OCI-LY7 (cell line): ENCODE results near the gene RASL11A. TPM values are rescaled to one million over a fixed set of nuclear protein-coding genes. Genes with fewer than 3 reads are reported as not detected.
"Not testable (repeated sequence)": the region's sequence is repeated elsewhere in the genome, so short reads cannot be mapped to it uniquely, and the experiment has no call there.

Experiments used
- BruUV-seq: library from RNA; stranded (reverse); fragments of 400-500 nt; replicated peaks from 2 replicates; lab custom pipeline; 2021; lab: Mats Ljungman, UMichigan
- CTCF ChIA-PET: fragments of 300-600 bp; sonication (Branson Sonifier 250); formaldehyde crosslinking; loops from one replicate; lab custom pipeline; 2022; ENCODE audit warnings: antibody characterized with exemption; ENCODE audit not compliant: unreplicated experiment; lab: Charles Lee
- POLR2A ChIA-PET: fragments of 300-600 bp; sonication (Branson Sonifier 250); formaldehyde crosslinking; loops from one replicate; lab custom pipeline; 2022; ENCODE audit warnings: antibody characterized with exemption; lab: Charles Lee
- DNase-seq: peaks from one replicate; pipeline ENCODE4 v3.0.0-alpha.2; 2015; ENCODE audit warnings: low spot score
- H2AFZ ChIP-seq: fragments of 200-600 bp; sonication (generic), shearing (Covaris generic); 2 replicates; pipeline ENCODE4 v1.6.1; 2014; ENCODE audit warnings: mild to moderate bottlenecking, antibody characterized with exemption, low read length, moderate library complexity
- H3K27ac ChIP-seq: fragments of 200-600 bp; sonication (generic); 2 replicates; pipeline ENCODE4 v1.5.1; 2014; ENCODE audit warnings: mixed run types, low read depth, mild to moderate bottlenecking, moderate library complexity, low read length, inconsistent platforms; ENCODE audit not compliant: poor library complexity, severe bottlenecking
- H3K36me3 ChIP-seq: fragments of 200-600 bp; sonication (generic); 2 replicates; pipeline ENCODE4 v1.6.1; 2014; ENCODE audit warnings: mild to moderate bottlenecking, antibody characterized with exemption, low read length, moderate library complexity, mixed read lengths; ENCODE audit not compliant: insufficient read depth
- H3K4me1 ChIP-seq: fragments of 200-600 bp; sonication (generic); 2 replicates; pipeline ENCODE4 v1.5.1; 2014; ENCODE audit warnings: mild to moderate bottlenecking, low read length; ENCODE audit not compliant: insufficient read depth, poor library complexity, severe bottlenecking
- H3K4me2 ChIP-seq: fragments of 200-600 bp; sonication (generic); 2 replicates; pipeline ENCODE4 v1.6.1; 2014; ENCODE audit warnings: mild to moderate bottlenecking, low read length
- H3K4me3 ChIP-seq: fragments of 200-600 bp; sonication (generic); 2 replicates; pipeline ENCODE4 v1.5.1; 2014; ENCODE audit warnings: mild to moderate bottlenecking, low read depth, low read length; ENCODE audit not compliant: poor library complexity, severe bottlenecking
- H3K79me2 ChIP-seq: fragments of 200-600 bp; sonication (generic); 2 replicates; pipeline ENCODE4 v1.6.1; 2016; ENCODE audit warnings: low read depth, mild to moderate bottlenecking, low read length, moderate library complexity, mixed read lengths; ENCODE audit not compliant: insufficient read depth
- H3K9me2 ChIP-seq: fragments of 200-600 bp; sonication (generic); 2 replicates; pipeline ENCODE4 v1.6.1; 2016; ENCODE audit warnings: mild to moderate bottlenecking, low read length, mixed read lengths; ENCODE audit not compliant: insufficient read depth
- H3K9me3 ChIP-seq: fragments of 200-600 bp; sonication (generic); 2 replicates; pipeline ENCODE4 v1.6.1; 2014; ENCODE audit warnings: mild to moderate bottlenecking, mixed run types, low read length, mixed read lengths
- H4K20me1 ChIP-seq: fragments of 200-600 bp; sonication (generic); 2 replicates; pipeline ENCODE4 v1.6.1; 2014; ENCODE audit warnings: mild to moderate bottlenecking, antibody characterized with exemption, low read length, moderate library complexity, mixed read lengths; ENCODE audit not compliant: insufficient read depth
- CTCF ChIP-seq: fragments of 200-600 bp; sonication (generic); conservative IDR thresholded peaks from 2 replicates; pipeline ENCODE4 v1.5.1; 2014; ENCODE audit warnings: mild to moderate bottlenecking, antibody characterized with exemption, low read length, moderate library complexity, mixed read lengths
- EZH2phosphoT487 ChIP-seq: fragments of 200-600 bp; sonication (generic); IDR thresholded peaks from 2 replicates; pipeline ENCODE4 v1.6.1; 2018; ENCODE audit warnings: low read depth, borderline replicate concordance, mild to moderate bottlenecking, mixed run types, antibody characterized with exemption, low read length, moderate library complexity, mixed read lengths
- intact Hi-C: fragments of 100-400 bp; cut with micrococcal nuclease; formaldehyde crosslinking; loops from one replicate; pipeline ENCODE4 v1.10.0; 2022; ENCODE audit not compliant: unreplicated experiment
- total RNA-seq, 2 experiments: library from RNA; depleted of rRNA in 1 of 2; stranded (reverse); fragments of >200 nt in 1 of 2; shearing (Covaris generic) in 1 of 2; gene quantifications; 2 replicates each; pipeline ENCODE4 v1.2.3, GENCODE V29; 2014 to 2022

The RASL11A gene
- total RNA-seq, 2 experiments from 2014 or later = 1.3 to 2.4 TPM

- BruUV-seq = no TSS peak
- intact Hi-C loops = no loop called here
- DNase-seq = no peak
- CTCF ChIA-PET = no interaction called here
- Histone ChIP-seq H3K36me3 (no peaks in the 10 kb centered on the region), H3K9me3 (no peaks in the 10 kb centered on the region), H3K4me3 (no peak overlapping the region), H4K20me1 (no peaks in the 10 kb centered on the region), H3K9me2 (no peaks in the 10 kb centered on the region), H3K4me1 (peaks cover 38% of the 10 kb centered on the region), H3K4me2 (no peak overlapping the region), H3K79me2 (no peaks in the 10 kb centered on the region), H3K27ac (no peak overlapping the region), H2AFZ (no peak overlapping the region; the same call in 1 of the 2 replicates)
- TF ChIP-seq CTCF (no peak), EZH2phosphoT487 (no peak)
- POLR2A ChIA-PET = no interaction called here
Observed at GRCh38 chr13:27288392-27288791, 17.8 kb downstream of the RASL11A start.

- Histone ChIP-seq H2AFZ (peak overlapping the region; percentile 5; the same call in 1 of the 2 replicates), H3K4me3 (no peak overlapping the region), H3K9me3 (no peaks in the 10 kb centered on the region), H3K4me1 (peaks cover 46% of the 10 kb centered on the region), H3K9me2 (no peaks in the 10 kb centered on the region), H3K36me3 (no peaks in the 10 kb centered on the region), H4K20me1 (no peaks in the 10 kb centered on the region), H3K4me2 (peak overlapping the region; percentile 1; the same call in 1 of the 2 replicates), H3K27ac (no peak overlapping the region), H3K79me2 (no peaks in the 10 kb centered on the region)
- POLR2A ChIA-PET = interaction anchor here (0.8 to 1.3 kb wide), 3 partner anchors 11 to 125 kb away, joined by 3 read pairs; no protein-coding TSS in a partner anchor
- intact Hi-C loops = no loop called here
- DNase-seq = no peak
- BruUV-seq = no TSS peak
- TF ChIP-seq CTCF = no peak
- no peak for TF ChIP-seq EZH2phosphoT487
- CTCF ChIA-PET = no interaction called here
Observed at GRCh38 chr13:27289011-27289665, 18.5 kb downstream of the RASL11A start.

- H3K4me2 ChIP-seq = no peak overlapping the region
- ChIA-PET CTCF (interaction anchor here (0.8 kb wide), 1 partner anchor 10 kb away, joined by 3 read pairs; no protein-coding TSS in a partner anchor), POLR2A (interaction anchor here (0.6 to 0.8 kb wide), 2 partner anchors 10 to 342 kb away, joined by 5 to 7 read pairs; no protein-coding TSS in a partner anchor)
- no peaks in the 10 kb centered on the region for H3K9me3 ChIP-seq
- DNase-seq = no peak
- H3K4me3 ChIP-seq = no peak overlapping the region
- H3K79me2 ChIP-seq = no peaks in the 10 kb centered on the region
- H3K27ac ChIP-seq = no peak overlapping the region
- no TSS peak for BruUV-seq
- intact Hi-C loops = no loop called here
- peaks cover 57% of the 10 kb centered on the region for H3K4me1 ChIP-seq
- H4K20me1 ChIP-seq = no peaks in the 10 kb centered on the region
- no peaks in the 10 kb centered on the region for H3K36me3 ChIP-seq
- no peaks in the 10 kb centered on the region for H3K9me2 ChIP-seq
- TF ChIP-seq CTCF (no peak), EZH2phosphoT487 (no peak)
- no peak overlapping the region for H2AFZ ChIP-seq
Observed at GRCh38 chr13:27290715-27291114, 20.1 kb downstream of the RASL11A start.

DNA sequence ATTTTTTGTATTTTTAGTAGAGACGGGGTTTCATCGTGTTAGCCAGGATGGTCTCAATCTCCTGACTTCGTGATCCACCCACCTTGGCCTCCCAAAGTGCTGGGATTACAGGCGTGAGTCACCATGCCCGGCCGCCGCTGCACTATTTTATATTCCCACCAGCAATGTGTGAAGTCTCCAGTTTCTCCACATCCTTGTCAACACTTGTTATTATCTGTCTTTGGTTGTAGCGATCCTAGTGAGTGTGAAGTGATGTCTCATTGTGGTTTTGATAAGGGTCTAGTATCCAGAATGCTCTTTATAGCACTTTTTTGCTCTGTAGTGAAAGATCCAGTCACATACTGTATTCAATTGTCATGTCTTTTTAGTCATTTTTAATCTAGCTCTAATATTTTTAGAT is 21.3 kb downstream of the RASL11A start:
- Histone ChIP-seq H3K4me1 (peaks cover 58% of the 10 kb centered on the region), H3K4me2 (peak overlapping the region; percentile 85), H2AFZ (peak overlapping the region; percentile 81; the same call in 1 of the 2 replicates), H3K27ac (peak overlapping the region; percentile 91)
- H3K36me3 ChIP-seq, CTCF ChIA-PET, H3K4me3 ChIP-seq, BruUV-seq, intact Hi-C loops, H4K20me1 ChIP-seq, H3K79me2 ChIP-seq, H3K9me2 ChIP-seq, DNase-seq, H3K9me3 ChIP-seq: not testable (repeated sequence)
- POLR2A ChIA-PET = interaction anchor here (0.6 to 3.8 kb wide), 7 partner anchors 12 to 1956 kb away, joined by 3 to 46 read pairs (median 3); partner anchors contain the start of gene RASL11A
